Measurements from ENCODE around the gene CYB5A.

GRCh38 chr18:74215863-74216262, 75.9 kb downstream of the CYB5A start:
- TF ChIP-seq POLR2A (IDR thresholded peaks at IDR 0.05; ENCODE audit: low read length) (no peak), GATA1 (IDR thresholded peaks at IDR 0.05; ENCODE audit: low read depth, low read length) (no peak)

Data from erythroblast (primary cell).